Measurements from ENCODE around the gene PLXNA2. TPM values are rescaled to one million over a fixed set of nuclear protein-coding genes. Genes with fewer than 3 reads are reported as not detected.

The PLXNA2 gene
- total and polyA plus RNA-seq, 2 donors: 1.9 to 5.6 TPM

GRCh38 chr1:208269338-208269666 lies 25.1 kb upstream of the PLXNA2 start:
- H3K4me3 ChIP-seq (ENCODE audit: low read length in 2 of 2): no peak overlapping the region
- H3K36me3 ChIP-seq (ENCODE audit: control insufficient read depth in 2 of 2, insufficient read depth in 2 of 2, low read length in 1 of 2): no peaks in the 10 kb centered on the region
- H3K27ac ChIP-seq (ENCODE audit: low read depth in 1 of 2, low read length in 1 of 2): no peak overlapping the region
- peaks cover 0 to 45% of the 10 kb centered on the region in 2 donors for H3K27me3 ChIP-seq (ENCODE audit: control insufficient read depth in 2 of 2, insufficient read depth in 1 of 2, low read length in 1 of 2)
- H3K9me3 ChIP-seq (ENCODE audit: control insufficient read depth in 2 of 2, insufficient read depth in 1 of 2, low read length in 1 of 2): no peaks in the 10 kb centered on the region
- DNase-seq (ENCODE audit: low read depth in 6 of 9, low spot score in 9 of 9): no peak
- WGBS: 75% methylated on average over 6 of the region's 6 CpGs
- H3K4me1 ChIP-seq (ENCODE audit: control insufficient read depth in 2 of 2, insufficient read depth in 2 of 2, low read length in 2 of 2): no peaks in the 10 kb centered on the region

GRCh38 chr1:208268541-208269337 lies 24.6 kb upstream of the PLXNA2 start:
- Histone ChIP-seq H3K4me3 (ENCODE audit: low read length in 2 of 2) (no peak overlapping the region), H3K9me3 (ENCODE audit: control insufficient read depth in 2 of 2, insufficient read depth in 1 of 2, low read length in 1 of 2) (no peaks in the 10 kb centered on the region), H3K36me3 (ENCODE audit: control insufficient read depth in 2 of 2, insufficient read depth in 2 of 2, low read length in 1 of 2) (no peaks in the 10 kb centered on the region), H3K27me3 (ENCODE audit: control insufficient read depth in 2 of 2, insufficient read depth in 1 of 2, low read length in 1 of 2) (peaks cover 0 to 45% of the 10 kb centered on the region in 2 donors), H3K4me1 (ENCODE audit: control insufficient read depth in 2 of 2, insufficient read depth in 2 of 2, low read length in 2 of 2) (no peaks in the 10 kb centered on the region), H3K27ac (ENCODE audit: low read depth in 1 of 2, low read length in 1 of 2) (no peak overlapping the region)
- WGBS: 88% methylated on average over 9 of the region's 9 CpGs
- no peak for DNase-seq (ENCODE audit: low read depth in 6 of 9, low spot score in 9 of 9)

- H3K4me1 ChIP-seq (ENCODE audit: control insufficient read depth in 2 of 2, insufficient read depth in 2 of 2, low read length in 2 of 2): no peaks in the 10 kb centered on the region
- H3K4me3 ChIP-seq (ENCODE audit: low read length in 2 of 2): no peak overlapping the region
- peaks cover 0 to 34% of the 10 kb centered on the region in 2 donors for H3K27me3 ChIP-seq (ENCODE audit: control insufficient read depth in 2 of 2, insufficient read depth in 1 of 2, low read length in 1 of 2)
- no peaks in the 10 kb centered on the region for H3K36me3 ChIP-seq (ENCODE audit: control insufficient read depth in 2 of 2, insufficient read depth in 2 of 2, low read length in 1 of 2)
- no peak overlapping the region for H3K27ac ChIP-seq (ENCODE audit: low read depth in 1 of 2, low read length in 1 of 2)
- no peaks in the 10 kb centered on the region for H3K9me3 ChIP-seq (ENCODE audit: control insufficient read depth in 2 of 2, insufficient read depth in 1 of 2, low read length in 1 of 2)
- 98% methylated on average over 3 of the region's 3 CpGs for WGBS
- DNase-seq (ENCODE audit: low read depth in 6 of 9, low spot score in 9 of 9): no peak
Observed at GRCh38 chr1:208265525-208265924, 21.3 kb upstream of the PLXNA2 start.

- Histone ChIP-seq H3K36me3 (ENCODE audit: control insufficient read depth in 2 of 2, insufficient read depth in 2 of 2, low read length in 1 of 2) (no peaks in the 10 kb centered on the region), H3K9me3 (ENCODE audit: control insufficient read depth in 2 of 2, insufficient read depth in 1 of 2, low read length in 1 of 2) (peaks cover 0 to 3% of the 10 kb centered on the region in 2 donors), H3K4me3 (ENCODE audit: low read length in 2 of 2) (no peak overlapping the region), H3K4me1 (ENCODE audit: control insufficient read depth in 2 of 2, insufficient read depth in 2 of 2, low read length in 2 of 2) (no peaks in the 10 kb centered on the region), H3K27me3 (ENCODE audit: control insufficient read depth in 2 of 2, insufficient read depth in 1 of 2, low read length in 1 of 2) (peaks cover 0 to 31% of the 10 kb centered on the region in 2 donors), H3K27ac (ENCODE audit: low read depth in 1 of 2, low read length in 1 of 2) (no peak overlapping the region)
- no peak for DNase-seq (ENCODE audit: low read depth in 6 of 9, low spot score in 9 of 9)
- WGBS: 93% methylated on average over 2 of the region's 2 CpGs
Observed at GRCh38 chr1:208265122-208265469, 20.9 kb upstream of the PLXNA2 start.

- Histone ChIP-seq H3K4me3 (ENCODE audit: low read length in 2 of 2) (no peak overlapping the region), H3K9me3 (ENCODE audit: control insufficient read depth in 2 of 2, insufficient read depth in 1 of 2, low read length in 1 of 2) (peaks cover 0 to 3% of the 10 kb centered on the region in 2 donors), H3K27me3 (ENCODE audit: control insufficient read depth in 2 of 2, insufficient read depth in 1 of 2, low read length in 1 of 2) (peaks cover 0 to 30% of the 10 kb centered on the region in 2 donors), H3K36me3 (ENCODE audit: control insufficient read depth in 2 of 2, insufficient read depth in 2 of 2, low read length in 1 of 2) (no peaks in the 10 kb centered on the region), H3K27ac (ENCODE audit: low read depth in 1 of 2, low read length in 1 of 2) (no peak overlapping the region), H3K4me1 (ENCODE audit: control insufficient read depth in 2 of 2, insufficient read depth in 2 of 2, low read length in 2 of 2) (no peaks in the 10 kb centered on the region)
- DNase-seq (ENCODE audit: low read depth in 6 of 9, low spot score in 9 of 9): no peak
- 91% methylated on average over 2 of the region's 2 CpGs for WGBS
Observed at GRCh38 chr1:208264469-208265121, 20.4 kb upstream of the PLXNA2 start.

- no peak for DNase-seq (ENCODE audit: low read depth in 6 of 9, low spot score in 9 of 9)
- H3K27me3 ChIP-seq (ENCODE audit: control insufficient read depth in 2 of 2, insufficient read depth in 1 of 2, low read length in 1 of 2): peaks cover 0 to 12% of the 10 kb centered on the region in 2 donors
- H3K4me3 ChIP-seq (ENCODE audit: low read length in 2 of 2): no peak overlapping the region
- no peaks in the 10 kb centered on the region for H3K36me3 ChIP-seq (ENCODE audit: control insufficient read depth in 2 of 2, insufficient read depth in 2 of 2, low read length in 1 of 2)
- peaks cover 0 to 3% of the 10 kb centered on the region in 2 donors for H3K9me3 ChIP-seq (ENCODE audit: control insufficient read depth in 2 of 2, insufficient read depth in 1 of 2, low read length in 1 of 2)
- H3K27ac ChIP-seq (ENCODE audit: low read depth in 1 of 2, low read length in 1 of 2): no peak overlapping the region
- no peaks in the 10 kb centered on the region for H3K4me1 ChIP-seq (ENCODE audit: control insufficient read depth in 2 of 2, insufficient read depth in 2 of 2, low read length in 2 of 2)
- WGBS: 92% methylated on average over 4 of the region's 4 CpGs
Observed at GRCh38 chr1:208261874-208262273, 17.7 kb upstream of the PLXNA2 start.

- no peak overlapping the region for H3K4me3 ChIP-seq (ENCODE audit: low read length in 2 of 2)
- no peaks in the 10 kb centered on the region for H3K4me1 ChIP-seq (ENCODE audit: control insufficient read depth in 2 of 2, insufficient read depth in 2 of 2, low read length in 2 of 2)
- H3K9me3 ChIP-seq (ENCODE audit: control insufficient read depth in 2 of 2, insufficient read depth in 1 of 2, low read length in 1 of 2): peaks cover 0 to 3% of the 10 kb centered on the region in 2 donors
- H3K36me3 ChIP-seq (ENCODE audit: control insufficient read depth in 2 of 2, insufficient read depth in 2 of 2, low read length in 1 of 2): no peaks in the 10 kb centered on the region
- 97% methylated on average over 3 of the region's 3 CpGs for WGBS
- no peak for DNase-seq (ENCODE audit: low read depth in 6 of 9, low spot score in 9 of 9)
- H3K27me3 ChIP-seq (ENCODE audit: control insufficient read depth in 2 of 2, insufficient read depth in 1 of 2, low read length in 1 of 2): peaks cover 0 to 12% of the 10 kb centered on the region in 2 donors
- no peak overlapping the region for H3K27ac ChIP-seq (ENCODE audit: low read depth in 1 of 2, low read length in 1 of 2)
Observed at GRCh38 chr1:208258277-208258676, 14.1 kb upstream of the PLXNA2 start.

- 89% methylated on average over 6 of the region's 6 CpGs for WGBS
- Histone ChIP-seq H3K27me3 (ENCODE audit: control insufficient read depth in 2 of 2, insufficient read depth in 1 of 2, low read length in 1 of 2) (peaks cover 0 to 19% of the 10 kb centered on the region in 2 donors), H3K36me3 (ENCODE audit: control insufficient read depth in 2 of 2, insufficient read depth in 2 of 2, low read length in 1 of 2) (no peaks in the 10 kb centered on the region), H3K9me3 (ENCODE audit: control insufficient read depth in 2 of 2, insufficient read depth in 1 of 2, low read length in 1 of 2) (peaks cover 0 to 3% of the 10 kb centered on the region in 2 donors), H3K4me1 (ENCODE audit: control insufficient read depth in 2 of 2, insufficient read depth in 2 of 2, low read length in 2 of 2) (no peaks in the 10 kb centered on the region), H3K4me3 (ENCODE audit: low read length in 2 of 2) (no peak overlapping the region), H3K27ac (ENCODE audit: low read depth in 1 of 2, low read length in 1 of 2) (no peak overlapping the region)
- DNase-seq (ENCODE audit: low read depth in 6 of 9, low spot score in 9 of 9): no peak
Observed at GRCh38 chr1:208257351-208257750, 13.2 kb upstream of the PLXNA2 start.

- Histone ChIP-seq H3K27me3 (ENCODE audit: control insufficient read depth in 2 of 2, insufficient read depth in 1 of 2, low read length in 1 of 2) (peaks cover 0 to 27% of the 10 kb centered on the region in 2 donors), H3K4me1 (ENCODE audit: control insufficient read depth in 2 of 2, insufficient read depth in 2 of 2, low read length in 2 of 2) (no peaks in the 10 kb centered on the region), H3K4me3 (ENCODE audit: low read length in 2 of 2) (no peak overlapping the region), H3K27ac (ENCODE audit: low read depth in 1 of 2, low read length in 1 of 2) (no peak overlapping the region), H3K9me3 (ENCODE audit: control insufficient read depth in 2 of 2, insufficient read depth in 1 of 2, low read length in 1 of 2) (peaks cover 0 to 3% of the 10 kb centered on the region in 2 donors), H3K36me3 (ENCODE audit: control insufficient read depth in 2 of 2, insufficient read depth in 2 of 2, low read length in 1 of 2) (no peaks in the 10 kb centered on the region)
- 92% methylated on average over 7 of the region's 7 CpGs for WGBS
- no peak for DNase-seq (ENCODE audit: low read depth in 6 of 9, low spot score in 9 of 9)
Observed at GRCh38 chr1:208256556-208256955, 12.4 kb upstream of the PLXNA2 start.
